Neural progenitor cell (in vitro differentiated cells): ENCODE results near the gene PKD1.

ENCODE experiments used
- EZH2 ChIP-seq: fragments of 200-600 bp; sonication (generic); IDR thresholded peaks from 2 replicates; pipeline ENCODE4 v1.6.1; 2017; ENCODE audit warnings: antibody characterized with exemption, mild to moderate bottlenecking, moderate library complexity
- EZH2phosphoT487 ChIP-seq: fragments of 200-600 bp; sonication (generic); IDR thresholded peaks from 2 replicates; pipeline ENCODE4 v1.6.1; 2017; ENCODE audit warnings: antibody characterized with exemption
- TF ChIP-seq, protein P1 (sequence below): fragments of 200-600 bp; sonication (generic); IDR thresholded peaks from 2 replicates; pipeline ENCODE4 v1.5.1; 2017; ENCODE audit warnings: antibody characterized with exemption, mild to moderate bottlenecking

DNA sequence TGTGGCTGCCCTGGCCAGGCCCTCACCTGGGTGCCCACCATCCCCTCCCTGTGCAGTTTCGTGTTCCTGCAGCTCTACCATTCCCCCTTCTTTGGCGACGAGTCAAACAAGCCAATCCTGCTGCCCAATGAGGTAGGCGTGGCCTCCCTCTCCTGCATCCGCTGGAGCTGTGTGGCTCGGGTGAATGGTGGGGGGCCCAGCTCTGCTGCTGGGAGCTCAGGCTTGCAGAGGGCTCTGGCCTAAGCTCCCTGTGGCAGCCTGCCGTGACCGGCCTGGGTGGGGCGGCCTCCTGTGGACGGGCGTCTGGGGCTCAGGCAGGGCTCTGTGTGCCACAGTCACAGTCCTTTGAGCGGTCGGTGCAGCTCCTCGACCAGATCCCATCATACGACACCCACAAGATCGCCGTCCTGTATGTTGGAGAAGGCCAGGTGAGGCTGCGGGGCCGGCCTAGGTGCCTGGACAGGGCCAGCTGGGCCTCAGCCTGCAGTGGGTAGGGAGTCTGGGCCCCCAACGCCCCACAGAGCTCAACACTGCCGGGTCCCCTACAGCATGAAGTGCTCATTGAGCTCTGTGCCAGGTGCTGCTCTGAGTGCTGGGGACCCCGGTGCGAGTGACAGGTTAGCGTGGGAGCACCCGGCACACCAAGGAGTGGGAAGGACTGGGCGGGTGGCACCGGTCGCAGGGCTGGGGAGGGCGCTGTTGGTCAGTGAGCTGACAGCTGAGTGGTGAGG is 50.6 kb downstream of the PKD1 start:
- TF ChIP-seq, protein P1, sequence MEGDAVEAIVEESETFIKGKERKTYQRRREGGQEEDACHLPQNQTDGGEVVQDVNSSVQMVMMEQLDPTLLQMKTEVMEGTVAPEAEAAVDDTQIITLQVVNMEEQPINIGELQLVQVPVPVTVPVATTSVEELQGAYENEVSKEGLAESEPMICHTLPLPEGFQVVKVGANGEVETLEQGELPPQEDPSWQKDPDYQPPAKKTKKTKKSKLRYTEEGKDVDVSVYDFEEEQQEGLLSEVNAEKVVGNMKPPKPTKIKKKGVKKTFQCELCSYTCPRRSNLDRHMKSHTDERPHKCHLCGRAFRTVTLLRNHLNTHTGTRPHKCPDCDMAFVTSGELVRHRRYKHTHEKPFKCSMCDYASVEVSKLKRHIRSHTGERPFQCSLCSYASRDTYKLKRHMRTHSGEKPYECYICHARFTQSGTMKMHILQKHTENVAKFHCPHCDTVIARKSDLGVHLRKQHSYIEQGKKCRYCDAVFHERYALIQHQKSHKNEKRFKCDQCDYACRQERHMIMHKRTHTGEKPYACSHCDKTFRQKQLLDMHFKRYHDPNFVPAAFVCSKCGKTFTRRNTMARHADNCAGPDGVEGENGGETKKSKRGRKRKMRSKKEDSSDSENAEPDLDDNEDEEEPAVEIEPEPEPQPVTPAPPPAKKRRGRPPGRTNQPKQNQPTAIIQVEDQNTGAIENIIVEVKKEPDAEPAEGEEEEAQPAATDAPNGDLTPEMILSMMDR: no peak
- TF ChIP-seq EZH2 (no peak), EZH2phosphoT487 (no peak)
